Stimulated activated CD8-positive, alpha-beta memory T cell treated with anti-CD3 and anti-CD28 coated beads, Interleukin-7, amount 100 ng/mL, for 1 hour (primary cell): ENCODE measurements around the gene GPR83.
"Not testable (repeated sequence)": the region's sequence is repeated elsewhere in the genome, so short reads cannot be mapped to it uniquely, and the experiment has no call there.

Experiments
- DNase-seq, 2 donors: peaks; one replicate each; pipeline ENCODE4 v3.0.0-alpha.2; 2020; ENCODE audit warnings: low read depth in 2 of 2

GPR83 gene

DNA sequence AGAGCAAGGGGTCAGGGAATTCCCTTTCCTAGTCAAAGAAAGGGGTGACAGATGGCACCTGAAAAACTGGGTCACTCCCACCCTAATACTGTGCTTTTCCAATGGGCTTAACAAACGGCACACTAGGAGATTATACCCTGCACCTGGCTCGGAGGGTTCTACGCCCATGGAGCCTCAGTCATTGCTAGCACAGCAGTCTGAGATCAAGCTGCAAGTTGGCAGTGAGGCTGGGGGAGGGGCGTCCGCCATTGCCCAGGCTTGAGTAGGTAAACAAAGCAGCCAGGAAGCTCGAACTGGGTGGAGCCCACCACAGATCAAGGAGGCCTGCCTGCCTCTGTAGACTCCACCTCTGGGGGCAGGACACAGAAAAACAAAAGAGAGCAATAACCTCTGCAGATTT, 30.6 kb downstream of the GPR83 start:
- not testable (repeated sequence) for DNase-seq

DNA sequence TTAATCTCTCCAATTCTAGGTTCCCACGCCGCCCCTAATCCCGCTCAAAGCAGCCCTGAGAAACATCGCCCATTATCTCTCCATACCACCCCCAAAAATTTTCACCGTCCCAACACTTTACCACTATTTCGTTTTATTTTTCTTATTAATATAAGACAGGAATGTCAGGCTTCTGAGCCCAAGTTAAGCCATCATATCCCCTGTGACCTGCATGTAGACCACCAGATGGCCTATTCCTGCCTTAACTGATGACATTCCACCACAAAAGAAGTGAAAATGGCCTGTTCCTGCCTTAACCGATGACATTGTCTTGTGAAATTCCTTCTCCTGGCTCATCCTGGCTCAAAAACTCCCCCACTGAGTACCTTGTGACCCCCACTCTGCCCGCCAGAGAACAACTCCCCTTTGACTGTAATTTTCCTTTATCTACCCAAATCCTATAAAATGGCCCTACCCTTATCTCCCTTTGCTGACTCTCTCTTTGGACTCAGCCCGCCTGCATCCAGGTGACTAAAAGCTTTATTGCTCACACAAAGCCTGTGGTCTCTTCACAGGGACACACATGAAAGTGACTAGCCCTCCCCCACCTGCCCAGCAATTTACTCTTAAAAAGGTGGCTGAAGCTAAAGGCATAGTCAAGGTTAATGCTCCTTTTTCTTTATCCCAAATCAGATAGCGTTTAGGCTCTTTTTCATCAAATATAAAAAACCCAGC, 50.2 kb downstream of the GPR83 start:
- DNase-seq: not testable (repeated sequence)

DNA sequence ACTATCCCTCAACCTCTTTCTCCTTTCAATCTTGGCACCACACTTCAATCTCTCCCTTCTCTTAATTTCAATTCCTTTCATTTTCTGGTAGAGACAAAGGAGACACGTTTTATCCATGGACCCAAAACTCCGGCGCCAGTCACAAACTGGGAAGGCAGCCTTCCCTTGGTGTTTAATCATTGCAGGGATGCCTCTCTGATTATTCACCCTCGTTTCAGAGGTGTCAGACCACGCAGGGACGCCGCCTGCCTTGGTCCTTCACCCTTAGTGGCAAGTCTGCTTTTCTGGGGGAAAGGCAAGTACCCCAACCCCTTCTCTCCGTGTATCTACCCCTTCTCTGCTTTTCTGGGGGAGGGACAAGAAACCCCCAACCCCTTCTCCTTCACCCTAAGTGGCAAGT, 54.9 kb downstream of the GPR83 start:
- DNase-seq: not testable (repeated sequence)

DNA sequence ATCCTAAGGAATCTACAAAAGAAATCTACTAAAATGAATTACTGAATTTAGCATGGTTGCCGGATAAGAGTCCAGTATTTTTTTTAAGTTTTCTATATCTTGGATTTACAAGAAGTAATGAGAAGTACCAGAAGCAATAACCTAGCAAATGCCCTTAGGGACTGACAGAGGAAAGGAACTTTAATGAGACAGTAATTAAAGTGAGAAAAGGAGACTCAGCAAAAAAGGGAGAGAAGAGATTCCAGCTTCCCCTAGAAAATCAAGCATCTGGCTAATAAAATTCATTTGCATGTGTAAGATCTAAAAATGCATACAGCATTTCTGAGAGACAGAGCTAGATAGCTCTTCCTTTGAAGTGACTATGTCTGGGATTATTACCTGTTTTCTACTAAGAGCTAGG, 57.7 kb downstream of the GPR83 start:
- no peak for DNase-seq

DNA sequence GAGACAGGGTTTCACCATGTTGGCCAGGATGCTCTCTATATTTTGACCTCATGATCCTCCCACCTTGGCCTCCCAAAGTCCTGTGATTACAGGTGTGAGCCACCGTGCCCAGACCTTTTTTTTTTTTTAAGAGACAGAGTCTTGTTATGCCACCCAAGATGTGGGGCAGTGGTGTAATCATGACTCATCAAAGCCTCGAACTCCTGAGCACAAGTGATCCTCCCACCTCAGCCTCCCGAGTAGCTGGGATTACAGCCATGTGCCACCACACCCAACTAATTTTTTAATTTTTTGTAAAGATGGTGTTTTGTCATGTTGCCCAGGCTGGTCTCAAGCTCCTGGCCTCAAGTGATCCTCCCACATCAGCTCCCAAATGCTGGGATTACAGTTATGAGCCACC, 59.0 kb downstream of the GPR83 start:
- DNase-seq: no peak

DNA sequence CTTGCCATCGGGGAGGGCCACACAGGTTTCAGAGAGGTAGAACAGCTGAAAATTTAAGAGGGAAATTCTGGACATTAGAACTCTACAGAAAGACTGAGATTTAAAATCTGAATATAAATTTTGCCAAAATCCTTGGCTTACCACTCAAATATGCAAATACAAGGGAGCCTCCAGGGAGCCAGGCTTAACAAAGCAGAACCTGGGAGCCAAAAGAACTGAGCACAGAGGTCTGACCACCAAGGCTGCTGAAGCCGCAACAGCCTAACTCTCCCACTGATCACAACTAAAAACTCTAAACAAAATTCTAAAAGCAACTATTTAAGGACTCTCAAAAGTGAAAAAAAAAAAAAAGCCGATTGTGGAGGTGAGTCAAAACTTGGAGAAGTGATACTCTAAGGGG, 62.6 kb downstream of the GPR83 start:
- no peak for DNase-seq

DNA sequence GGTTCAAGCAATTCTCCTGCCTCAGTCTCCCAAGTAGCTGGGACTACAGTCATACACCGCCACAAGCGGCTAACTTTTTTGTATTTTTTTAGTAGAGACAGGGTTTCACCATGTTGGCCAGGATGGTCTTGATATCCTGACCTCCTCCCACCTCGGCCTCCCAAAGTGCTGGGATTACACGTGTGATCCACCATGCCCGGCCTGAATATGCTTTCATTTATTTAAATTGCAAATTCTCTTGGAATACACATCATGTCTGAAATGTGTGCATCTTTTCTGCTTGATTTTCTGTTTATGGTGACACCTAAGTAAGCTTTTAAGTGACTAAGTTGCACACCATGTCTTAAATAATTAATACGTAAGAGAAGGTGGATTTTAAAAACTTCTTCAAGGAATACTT, 65.2 kb downstream of the GPR83 start:
- no peak for DNase-seq

DNA sequence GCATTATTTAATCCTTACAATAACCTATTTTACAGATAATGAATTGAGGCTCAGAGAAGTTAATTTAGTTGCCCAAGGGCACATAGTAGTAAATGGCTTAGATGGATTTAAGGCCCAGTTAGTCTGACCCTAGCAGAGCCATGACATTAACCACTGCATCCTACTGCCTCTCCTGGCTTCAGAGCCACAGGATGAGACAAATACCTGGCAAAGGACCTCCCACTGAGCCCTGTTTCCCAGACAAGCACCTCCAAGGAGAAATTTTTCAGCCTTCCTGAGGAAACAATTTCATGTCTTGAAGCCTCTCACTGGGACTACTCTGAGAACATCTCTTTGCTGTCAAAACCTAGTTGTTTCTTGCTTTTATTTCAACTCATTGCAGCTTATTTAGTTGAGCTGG, 68.4 kb downstream of the GPR83 start:
- DNase-seq: no peak

DNA sequence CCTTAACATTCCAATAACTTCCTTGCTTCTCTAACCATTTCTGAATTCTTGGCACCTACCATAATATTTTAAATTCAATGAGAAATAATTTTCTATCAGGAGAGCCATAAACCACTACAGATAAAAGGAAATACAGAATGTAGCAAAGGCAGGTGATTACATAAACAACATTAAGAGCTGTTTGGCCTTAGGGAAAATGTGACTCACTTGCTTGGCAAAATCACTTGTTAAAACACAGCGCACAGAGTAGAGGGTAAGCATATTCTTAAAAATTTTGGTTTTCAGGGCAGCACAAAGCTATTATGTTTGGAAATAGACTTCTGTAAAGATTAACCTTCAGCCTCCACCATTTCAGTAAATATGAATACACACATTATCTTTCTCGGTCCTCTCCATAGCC, 70.4 kb downstream of the GPR83 start:
- no peak for DNase-seq

DNA sequence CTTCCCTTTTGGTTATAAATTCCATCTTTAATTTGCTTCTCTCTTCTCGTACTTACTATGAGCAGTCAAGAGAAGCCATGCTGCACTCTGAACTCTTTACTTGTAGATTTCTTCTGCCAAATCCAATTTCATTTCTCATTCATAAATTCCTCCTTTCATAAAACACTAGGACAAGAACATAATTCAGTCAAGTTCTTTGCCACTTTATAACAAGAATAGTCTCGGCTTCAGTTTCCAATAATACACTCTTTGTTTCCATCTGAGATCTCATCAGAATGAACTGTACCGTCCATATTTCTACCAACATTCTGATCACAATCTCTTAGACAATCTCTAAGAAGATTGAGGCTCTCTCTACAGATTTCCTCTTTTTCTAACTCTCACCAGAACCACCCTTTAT, 71.7 kb downstream of the GPR83 start:
- DNase-seq: no peak

DNA sequence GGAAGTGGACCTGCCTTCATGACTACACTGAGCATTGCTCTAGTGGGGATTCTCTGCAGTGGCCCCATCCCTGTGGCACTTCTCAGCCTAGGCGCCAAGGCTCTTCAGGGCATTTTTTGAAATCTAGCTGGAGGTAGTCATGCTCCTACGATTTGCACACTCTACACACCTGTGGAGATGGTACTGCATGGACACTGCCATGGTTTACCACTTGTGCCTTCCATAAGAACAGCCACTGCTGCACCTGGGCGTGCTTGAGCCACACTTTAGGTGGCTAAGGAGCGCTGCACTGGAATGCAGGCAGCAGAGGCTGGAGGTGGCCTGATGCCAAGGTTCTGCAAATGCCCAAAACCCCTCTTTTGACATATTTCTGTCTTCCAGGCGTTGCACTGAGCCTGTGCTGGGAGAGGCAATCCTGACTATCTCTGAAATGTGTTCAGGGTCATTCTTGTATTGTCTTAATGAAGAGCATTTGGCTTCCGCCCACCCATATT, 72.6 kb downstream of the GPR83 start:
- no peak for DNase-seq
